HG02943 (cell line): ENCODE measurements around the gene GPC1.

Experiments
- ATAC-seq: cut with Tn5 transposase; IDR thresholded peaks from one replicate; pipeline ENCODE4 v1.9.1; 2021; ENCODE audit warnings: mild to moderate bottlenecking, low read depth, moderate library complexity; ENCODE audit not compliant: unreplicated experiment

Gene GPC1

DNA sequence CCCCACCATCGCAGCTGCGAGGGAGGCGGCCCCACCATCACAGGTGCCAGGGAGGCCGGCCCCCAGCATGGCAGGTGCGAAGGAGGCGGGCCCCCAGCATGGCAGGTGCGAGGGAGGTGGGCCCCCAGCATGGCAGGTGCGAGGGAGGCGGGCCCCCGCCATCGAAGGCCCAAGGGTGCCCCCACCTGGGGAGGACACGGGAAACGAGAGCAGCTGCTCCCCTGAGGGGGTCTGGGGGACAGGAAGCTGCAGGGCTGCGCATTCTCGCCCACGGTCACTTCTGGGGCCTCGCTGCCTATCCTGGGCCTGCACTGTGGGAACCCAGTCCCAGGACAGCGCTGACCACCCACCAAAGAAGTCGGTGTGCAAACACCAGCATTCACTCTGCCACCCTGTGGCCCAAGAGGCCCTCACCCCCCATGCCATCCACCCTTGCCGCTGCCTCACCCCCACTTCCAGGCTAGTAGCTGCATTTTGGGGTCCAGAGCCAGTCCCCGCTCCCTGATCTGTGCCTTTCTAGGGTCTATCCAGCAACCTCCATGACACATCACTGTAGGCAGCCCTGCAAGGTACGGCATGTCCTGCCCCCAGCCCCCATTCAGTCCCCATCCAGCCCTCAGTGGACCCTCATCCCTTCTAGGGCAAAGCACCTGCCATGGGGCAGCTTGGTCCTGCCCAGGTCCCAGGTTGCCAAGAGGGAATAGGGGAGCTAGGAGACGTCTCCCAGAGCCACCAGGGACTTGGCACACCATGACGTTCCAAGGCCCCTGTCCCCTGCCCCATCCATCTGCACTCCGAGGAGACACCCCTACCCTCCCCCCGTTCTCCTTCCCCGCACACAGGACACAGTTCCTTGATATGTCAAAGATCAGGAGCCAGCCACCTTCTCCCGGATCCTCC, 24.0 kb upstream of the GPC1 start:
- ATAC-seq = no peak

GRCh38 chr2:240412211-240412861, 23.1 kb upstream of the GPC1 start:
- no peak for ATAC-seq

DNA sequence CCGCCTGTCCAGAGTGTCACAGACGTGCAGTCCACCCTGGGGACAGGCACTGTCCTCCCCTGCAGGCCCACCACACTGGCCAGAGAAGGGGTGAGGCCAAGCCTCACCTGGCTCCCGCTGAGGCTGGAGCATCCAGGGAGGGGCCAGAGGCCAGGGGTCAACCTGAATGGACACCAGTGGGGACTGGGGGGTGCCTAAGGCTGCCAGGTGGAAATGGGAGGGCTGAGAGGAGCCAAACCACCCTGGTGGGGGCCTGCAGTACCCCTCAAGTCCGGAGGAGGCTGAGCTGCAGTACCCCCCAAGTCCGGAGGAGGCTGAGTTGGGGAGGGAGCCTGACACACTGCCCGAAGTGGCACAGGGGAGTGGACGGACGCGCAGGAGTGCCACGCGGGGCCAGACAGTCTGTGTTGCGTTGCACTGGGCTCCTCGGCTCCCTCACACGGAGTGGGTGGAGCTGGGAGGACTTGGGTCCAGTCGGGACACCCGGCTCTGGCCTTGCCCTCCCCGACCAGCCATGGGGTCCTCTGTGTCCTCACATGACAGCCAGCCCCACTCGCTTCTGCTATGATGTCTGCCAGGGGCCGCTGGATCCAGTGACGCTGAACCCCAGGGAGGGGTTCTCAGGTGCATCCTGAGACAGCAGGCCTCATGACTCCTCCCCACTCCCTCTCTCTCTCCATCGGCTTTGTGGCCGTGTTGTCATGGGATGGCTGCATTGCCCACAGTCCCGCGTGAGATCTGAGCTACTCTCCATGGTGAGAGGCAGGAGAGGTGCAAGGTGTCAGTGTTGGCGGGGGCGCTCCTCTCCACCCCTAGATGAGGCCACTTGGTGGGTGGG, 22.3 kb upstream of the GPC1 start:
- ATAC-seq = no peak

DNA sequence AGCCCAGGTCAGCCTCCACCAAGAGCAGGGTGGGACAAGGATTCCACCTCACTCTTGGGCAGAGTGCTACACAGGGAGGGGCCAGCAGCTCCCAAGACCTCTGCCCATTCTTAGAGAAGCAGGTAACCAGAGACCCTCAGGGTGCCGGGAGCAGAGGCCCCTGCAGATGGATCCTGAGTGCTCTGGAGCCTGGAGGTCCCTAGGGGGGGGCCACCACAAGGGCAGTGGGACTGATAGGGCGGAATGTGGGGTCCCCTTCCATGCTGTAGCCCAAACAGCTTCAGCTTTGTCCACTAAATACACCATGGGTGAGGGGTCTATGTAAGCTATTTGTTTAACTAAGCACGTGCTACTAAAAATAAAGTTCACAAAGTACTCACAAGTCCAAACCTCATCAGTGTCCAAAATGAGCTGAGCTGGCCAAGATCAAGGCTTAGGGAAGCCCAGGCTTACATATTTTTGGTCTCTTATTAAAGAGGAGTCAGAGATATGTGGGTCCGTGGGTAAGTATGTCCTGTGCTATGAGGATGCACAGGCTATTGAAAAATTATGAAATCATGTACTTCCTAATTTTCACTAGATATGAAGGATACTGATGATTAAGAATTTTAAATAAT, 21.5 kb upstream of the GPC1 start:
- ATAC-seq = no peak

- no peak for ATAC-seq
These were observed 18.6 kb upstream of the GPC1 start for GRCh38 chr2:240416821-240417220.

- no peak for ATAC-seq
These were observed 17.2 kb upstream of the GPC1 start for GRCh38 chr2:240418311-240418710.

DNA sequence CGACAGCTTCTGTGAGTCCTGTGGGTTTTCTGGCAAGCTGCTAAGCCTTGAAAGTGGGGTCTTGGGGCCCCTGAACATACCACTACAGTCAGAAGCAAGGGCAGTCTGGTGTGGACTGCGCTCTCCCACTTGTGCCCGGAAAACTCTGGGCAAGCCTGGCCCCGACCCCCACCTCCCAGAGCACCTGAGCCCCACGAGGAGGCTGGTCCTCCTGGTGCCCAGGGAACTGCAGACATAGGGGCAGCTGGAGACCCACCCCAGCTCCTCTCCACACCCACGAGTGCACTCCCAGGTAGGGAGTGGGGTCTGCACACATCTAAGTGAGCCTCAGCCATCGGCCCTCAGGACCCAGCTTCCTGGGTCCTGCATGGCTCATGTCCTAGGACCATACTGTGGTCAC, 16.2 kb upstream of the GPC1 start:
- no peak for ATAC-seq

DNA sequence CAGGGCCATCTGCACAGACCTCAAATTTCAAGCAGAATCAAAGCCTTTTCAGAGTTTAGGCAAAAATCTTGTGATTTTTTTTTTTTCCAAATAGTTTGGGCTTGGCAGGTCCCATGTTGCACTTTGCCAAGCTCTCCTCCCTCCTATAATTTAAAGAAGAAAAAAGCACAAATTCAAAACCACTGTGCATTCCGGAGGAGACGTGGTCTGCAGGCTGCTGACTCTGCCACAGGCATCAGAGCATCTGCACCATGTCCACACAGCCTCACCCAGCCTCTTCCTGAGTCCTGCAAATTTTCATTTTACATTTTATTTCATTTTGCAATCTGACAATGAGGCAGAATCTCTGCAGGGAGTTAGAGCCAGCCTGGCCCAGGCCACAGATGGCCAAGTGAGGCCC, 15.7 kb upstream of the GPC1 start:
- no peak for ATAC-seq

DNA sequence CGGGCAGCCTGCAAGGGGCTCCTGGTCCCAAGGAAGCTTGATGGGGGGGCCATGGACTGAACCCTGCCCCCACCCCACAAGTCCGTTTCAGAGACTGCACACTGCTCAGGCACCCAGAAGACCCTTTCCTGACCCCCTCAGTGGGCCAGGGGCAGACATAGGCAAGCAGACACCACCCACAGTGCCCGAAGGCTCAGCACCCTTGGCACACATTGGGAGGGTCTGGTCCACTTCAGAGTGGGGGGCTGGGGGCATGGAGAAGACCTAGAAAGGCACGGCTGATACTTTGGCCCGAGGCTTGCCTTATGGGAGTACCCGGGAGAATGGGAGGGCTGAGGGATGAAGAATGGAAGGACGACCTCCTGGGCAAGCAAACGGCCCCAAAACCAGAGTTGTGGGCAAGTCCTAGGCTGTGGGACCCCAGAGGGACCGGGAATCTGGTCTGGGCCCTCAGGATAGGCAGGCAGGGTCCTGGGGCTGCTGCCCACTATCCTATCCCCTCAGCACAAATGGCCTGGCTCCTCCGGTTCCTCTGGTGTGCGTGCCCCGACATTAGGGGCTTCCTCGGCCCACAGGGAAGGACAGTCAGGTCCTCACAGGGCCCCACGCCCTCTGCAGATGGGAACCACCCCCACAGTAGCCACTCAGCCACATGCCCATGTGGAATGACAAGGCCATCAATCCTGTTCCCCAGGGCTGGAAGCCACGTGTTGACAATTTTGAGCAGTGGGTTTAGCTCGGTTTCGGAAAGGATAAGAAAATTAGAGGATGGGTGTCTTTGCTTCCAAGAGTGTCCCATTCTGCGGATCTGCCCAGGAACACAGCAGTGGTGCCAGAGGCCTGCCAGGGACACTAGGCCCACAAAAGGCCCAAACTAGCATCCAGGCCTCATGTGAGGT, 15.0 kb upstream of the GPC1 start:
- no peak for ATAC-seq

DNA sequence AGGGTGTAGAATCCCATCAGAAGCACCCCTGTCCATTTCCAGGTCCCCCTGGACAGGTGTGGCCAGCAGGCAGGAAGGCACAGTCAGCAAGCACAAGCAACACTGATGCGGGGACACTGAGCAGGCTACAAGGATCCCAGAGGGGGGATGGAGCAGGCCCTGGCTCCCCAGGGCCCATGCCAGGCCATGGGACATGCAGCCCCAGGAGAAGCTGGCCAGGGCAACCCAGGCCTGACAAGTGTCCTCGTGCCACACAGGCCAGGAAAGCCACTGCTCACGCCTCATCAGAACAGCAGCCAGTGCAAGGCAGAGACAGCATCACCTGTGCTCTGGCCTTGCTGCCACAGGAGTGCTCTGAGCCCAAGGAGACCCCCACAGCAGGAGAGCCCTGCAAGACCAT, 14.1 kb upstream of the GPC1 start:
- ATAC-seq = no peak

GRCh38 chr2:240422658-240423329, 12.7 kb upstream of the GPC1 start:
- ATAC-seq = no peak

- no peak for ATAC-seq
These were observed 11.7 kb upstream of the GPC1 start for GRCh38 chr2:240423788-240424191.

DNA sequence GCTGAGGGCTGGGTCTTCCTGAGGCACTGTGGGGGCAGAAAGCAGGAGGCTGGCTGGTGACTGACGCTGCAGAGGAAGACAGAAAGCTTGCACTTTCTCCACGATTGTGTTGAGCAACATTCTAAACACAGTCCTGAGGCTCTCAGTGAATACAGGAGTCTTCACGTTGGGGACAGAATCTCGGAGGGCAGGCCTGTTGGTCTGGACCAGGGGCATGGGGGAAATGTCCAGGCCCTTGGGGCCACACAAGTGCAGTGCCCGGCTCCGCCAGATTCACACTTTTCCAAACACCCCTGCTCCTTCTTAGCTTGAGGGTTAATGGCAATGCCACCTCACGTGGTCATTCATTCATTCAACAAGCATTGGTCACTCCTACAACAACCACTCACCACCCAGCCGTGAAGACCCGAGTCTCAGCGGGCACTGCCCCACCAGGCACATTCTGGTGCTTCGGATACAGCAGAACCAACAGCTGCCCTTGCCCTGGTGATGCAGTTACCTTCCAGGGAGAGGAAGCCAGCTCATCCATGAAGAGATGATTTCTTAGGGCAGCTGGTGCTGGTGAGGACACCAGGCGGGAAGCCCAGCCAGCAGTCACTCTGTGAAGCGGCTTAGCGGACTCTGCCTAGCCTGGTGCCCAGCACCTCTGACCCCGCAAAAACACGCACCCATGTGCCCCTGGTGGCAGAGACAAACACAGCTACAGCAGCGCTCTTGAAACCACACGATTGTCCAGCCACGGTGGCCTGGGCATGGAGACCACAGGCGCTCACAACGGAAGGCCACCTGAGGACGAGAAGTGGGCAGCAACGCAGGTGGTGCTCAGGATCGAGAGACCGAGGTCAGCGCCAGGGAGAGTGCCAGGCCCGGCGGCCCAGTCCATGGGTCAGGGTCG, 10.9 kb upstream of the GPC1 start:
- no peak for ATAC-seq

DNA sequence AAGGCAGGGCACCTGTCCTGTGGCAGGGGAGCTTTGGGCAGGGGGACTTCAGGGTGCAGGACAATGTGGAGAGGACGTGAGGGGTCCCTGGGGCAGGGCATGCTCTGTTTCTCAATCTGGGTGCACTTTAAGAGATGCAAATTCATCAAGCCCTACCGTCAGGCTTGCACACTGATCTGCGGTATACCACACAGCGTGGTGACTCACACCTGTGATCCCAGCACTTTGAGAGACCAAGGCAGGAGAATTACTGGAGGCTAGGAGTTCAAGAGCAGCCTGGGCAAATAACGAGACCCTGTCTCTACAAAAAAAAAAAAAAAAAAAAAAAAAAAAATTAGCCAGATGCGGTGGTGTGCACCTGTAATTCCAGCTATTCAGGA, 10.2 kb upstream of the GPC1 start:
- no peak for ATAC-seq

DNA sequence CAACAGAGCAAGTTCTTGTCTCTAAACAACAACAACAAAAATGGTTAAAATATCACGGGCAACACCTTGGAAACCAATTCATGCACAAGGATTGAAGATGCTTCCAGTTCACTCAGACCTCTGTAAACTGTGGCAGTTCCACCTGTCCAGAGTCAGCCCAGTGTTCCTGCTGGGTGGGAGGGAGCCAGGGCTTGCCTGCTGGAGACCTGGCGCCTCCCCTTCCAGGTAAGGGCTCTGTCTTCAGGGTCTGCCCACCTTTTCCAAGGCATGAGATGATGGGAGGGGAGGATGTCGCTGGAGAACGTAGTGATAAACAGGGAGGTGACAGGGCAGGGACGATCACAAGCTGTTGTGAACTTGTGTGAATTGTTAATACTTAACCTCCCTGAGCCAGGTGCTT, 9.8 kb upstream of the GPC1 start:
- no peak for ATAC-seq

DNA sequence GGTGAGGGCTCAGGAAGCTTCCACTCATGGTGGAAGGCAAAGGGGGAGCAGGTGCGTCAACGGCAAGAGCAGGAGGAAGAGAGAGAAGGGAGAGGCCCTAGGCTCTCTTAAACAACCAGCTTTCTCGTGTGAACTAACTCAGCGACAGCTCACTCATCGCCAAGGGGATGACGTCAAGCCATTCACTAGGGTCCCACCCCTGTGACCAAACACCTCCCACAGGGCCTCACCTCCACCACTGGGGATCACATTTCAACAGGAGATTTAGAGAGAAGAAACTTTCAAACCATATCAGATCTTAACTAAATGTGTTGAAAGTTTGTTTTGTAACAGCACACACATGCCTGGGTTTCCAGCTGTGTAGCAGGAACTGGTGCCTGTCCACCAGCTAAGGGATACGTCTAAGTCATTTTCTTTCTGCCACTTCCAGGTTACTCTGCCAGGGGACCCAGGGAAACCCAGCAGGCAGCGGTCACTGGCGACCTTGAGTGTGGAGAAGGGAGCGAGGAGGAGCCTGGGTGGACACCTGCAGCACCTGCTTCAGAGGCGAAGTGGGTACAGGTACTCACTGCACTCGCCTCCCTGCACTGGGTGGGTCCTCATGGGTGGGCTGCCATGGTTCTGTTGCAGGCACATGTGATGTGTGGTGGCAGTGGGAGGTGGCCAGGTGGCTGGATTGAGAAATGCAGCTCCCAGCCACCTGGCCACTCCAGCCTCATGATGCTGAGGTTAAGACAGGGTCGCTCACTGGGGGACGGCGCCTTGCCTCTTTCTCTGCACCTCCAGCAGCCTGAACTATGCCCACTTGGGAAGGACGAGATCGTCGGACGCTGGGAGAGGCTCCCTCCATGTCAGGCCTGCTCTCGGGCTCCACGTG, 8.4 kb upstream of the GPC1 start:
- ATAC-seq = no peak

DNA sequence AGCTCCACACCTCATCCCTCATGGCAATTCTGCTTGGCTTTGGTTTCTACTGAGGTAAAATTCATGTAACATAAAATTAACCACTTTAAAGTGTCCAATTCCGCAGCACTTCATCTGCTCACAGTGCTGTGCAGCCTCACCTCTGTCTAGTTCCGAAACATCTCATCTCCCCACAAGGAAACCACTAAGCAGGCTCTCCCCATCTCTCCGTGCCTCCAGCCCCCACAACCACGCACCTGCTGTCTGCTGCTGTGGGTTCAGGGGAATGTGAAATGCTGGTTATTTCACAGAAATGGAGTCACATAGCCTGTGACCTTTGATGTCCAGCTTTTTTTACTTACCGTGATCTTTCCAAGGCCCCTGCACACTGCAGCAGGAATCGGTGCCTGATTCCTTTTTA, 7.7 kb upstream of the GPC1 start:
- ATAC-seq = no peak
